Prostate gland (tissue), 2 donors: Measurements from ENCODE around the gene PSMD6. TPM values are rescaled to one million over a fixed set of nuclear protein-coding genes. Genes with fewer than 3 reads are reported as not detected.

Experiments used
- DNase-seq: peaks from one replicate; pipeline ENCODE4 v3.0.0-alpha.2; 2019; ENCODE audit warnings: low spot score
- H3K27ac ChIP-seq, 2 donors: fragments of 200-600 bp; sonication (generic); 2 replicates each; pipeline ENCODE4 v1.5.1; 2017 to 2019
- H3K27me3 ChIP-seq: fragments of 200-600 bp; sonication (generic); replicated peaks from 2 replicates; pipeline ENCODE4 v1.5.1; 2019; ENCODE audit not compliant: insufficient read depth
- H3K36me3 ChIP-seq, 2 donors: fragments of 200-600 bp; sonication (generic); 1 replicate in 1 of 2; 2 replicates in 1 of 2; pipeline versions ENCODE4 v1.5.1 to v1.8.1; 2017 to 2019
- H3K4me1 ChIP-seq: fragments of 200-600 bp; sonication (generic); replicated peaks from 2 replicates; pipeline ENCODE4 v1.5.1; 2019
- H3K4me3 ChIP-seq, 2 donors: fragments of 200-600 bp; sonication (generic); 2 replicates each; pipeline ENCODE4 v1.5.1; 2017 to 2019
- H3K9me3 ChIP-seq: fragments of 200-600 bp; sonication (generic); 2 replicates; pipeline ENCODE4 v1.5.1; 2017
- CTCF ChIP-seq, 4 experiments: fragments of 200-600 bp in 2 of 4; fragments of 450-650 bp in 2 of 4; sonication (generic) in 2 of 4; IDR thresholded peaks; 1 replicate in 3 of 4; 2 replicates in 1 of 4; pipeline ENCODE4 v1.5.1; 2016 to 2019; ENCODE audit warnings: antibody characterized with exemption in 4 of 4, mild to moderate bottlenecking in 2 of 4, moderate library complexity in 2 of 4
- POLR2A ChIP-seq: fragments of 450-650 bp; IDR thresholded peaks from one replicate; pipeline ENCODE4 v1.6.1; 2016; ENCODE audit warnings: antibody characterized with exemption, mild to moderate bottlenecking
- POLR2AphosphoS5 ChIP-seq: sonication (generic); formaldehyde crosslinking; IDR thresholded peaks from one replicate; pipeline ENCODE4 v1.6.1; 2017; ENCODE audit warnings: antibody characterized with exemption
- WGBS: methylation state at CpG from one replicate; pipeline ENCODE4 v1.1.5; 2018; 5-methylcytosine and 5-hydroxymethylcytosine counted together
- intact Hi-C: fragments of 100-400 bp; cut with DNase I; formaldehyde crosslinking; loops from one replicate; pipeline ENCODE4 v1.14.2; 2022
- total RNA-seq, 2 donors: library from RNA; depleted of rRNA; stranded (reverse); fragments of >200 nt; gene quantifications; one replicate each; pipeline ENCODE4 v1.1.0, GENCODE V29; 2016

The PSMD6 gene
- total RNA-seq, 2 donors from 2014 or later = 56.4 to 67.9 TPM

GRCh38 chr3:64047787-64048186 lies 24.5 kb upstream of the PSMD6 start:
- intact Hi-C loops = no loop called here
- Histone ChIP-seq H3K9me3 (no peaks in the 10 kb centered on the region), H3K36me3 (no peaks in the 10 kb centered on the region), H3K27ac (no peak overlapping the region), H3K27me3 (no peaks in the 10 kb centered on the region), H3K4me3 (no peak overlapping the region), H3K4me1 (no peaks in the 10 kb centered on the region)
- no peak for DNase-seq
- TF ChIP-seq POLR2A = no peak
- TF ChIP-seq CTCF (IDR thresholded peaks at IDR 0.05) = no peak
- TF ChIP-seq POLR2AphosphoS5 = no peak
- WGBS = 80% methylated on average over 7 of the region's 7 CpGs

- no peak overlapping the region for H3K4me3 ChIP-seq
- no peak overlapping the region for H3K27ac ChIP-seq
- TF ChIP-seq CTCF (IDR thresholded peaks at IDR 0.05) = no peak
- no peaks in the 10 kb centered on the region for H3K9me3 ChIP-seq
- intact Hi-C loops = no loop called here
- WGBS = 38% methylated on average over 6 of the region's 6 CpGs
- no peak for DNase-seq
- H3K4me1 ChIP-seq = no peaks in the 10 kb centered on the region
- H3K27me3 ChIP-seq = no peaks in the 10 kb centered on the region
- H3K36me3 ChIP-seq = no peaks in the 10 kb centered on the region
Observed at GRCh38 chr3:64046996-64047594, 23.8 kb upstream of the PSMD6 start.

- WGBS = 52% methylated on average over 3 of the region's 3 CpGs
- intact Hi-C loops = no loop called here
- no peak overlapping the region for H3K27ac ChIP-seq
- no peaks in the 10 kb centered on the region for H3K27me3 ChIP-seq
- no peak overlapping the region for H3K4me3 ChIP-seq
- no peaks in the 10 kb centered on the region for H3K9me3 ChIP-seq
- TF ChIP-seq POLR2A (no peak), CTCF (IDR thresholded peaks at IDR 0.05) (no peak), POLR2AphosphoS5 (no peak)
- no peaks in the 10 kb centered on the region for H3K4me1 ChIP-seq
- no peaks in the 10 kb centered on the region for H3K36me3 ChIP-seq
- no peak for DNase-seq
Observed at GRCh38 chr3:64046592-64046991, 23.3 kb upstream of the PSMD6 start.

GRCh38 chr3:64042952-64043351 lies 19.7 kb upstream of the PSMD6 start:
- WGBS = 47% methylated on average over 1 of the region's 1 CpG
- Histone ChIP-seq H3K36me3 (no peaks in the 10 kb centered on the region), H3K27me3 (no peaks in the 10 kb centered on the region), H3K4me3 (no peak overlapping the region), H3K27ac (no peak overlapping the region), H3K9me3 (no peaks in the 10 kb centered on the region), H3K4me1 (no peaks in the 10 kb centered on the region)
- no peak for DNase-seq
- TF ChIP-seq POLR2AphosphoS5 (no peak), POLR2A (no peak), CTCF (IDR thresholded peaks at IDR 0.05) (no peak)
- intact Hi-C loops = no loop called here

GRCh38 chr3:64039981-64040733 lies 16.9 kb upstream of the PSMD6 start:
- no peaks in the 10 kb centered on the region for H3K9me3 ChIP-seq
- TF ChIP-seq POLR2AphosphoS5 (no peak), CTCF (IDR thresholded peaks at IDR 0.05) (no peak), POLR2A (no peak)
- no peaks in the 10 kb centered on the region for H3K4me1 ChIP-seq
- H3K27me3 ChIP-seq = no peaks in the 10 kb centered on the region
- no peak overlapping the region for H3K27ac ChIP-seq
- no peaks in the 10 kb centered on the region for H3K36me3 ChIP-seq
- no peak overlapping the region for H3K4me3 ChIP-seq
- DNase-seq = no peak
- WGBS = 50% methylated on average over 5 of the region's 5 CpGs
- intact Hi-C loops = no loop called here
